HG03095 (cell line): Measurements from ENCODE around the gene SYT13.
"Not testable (repeated sequence)": the region's sequence is repeated elsewhere in the genome, so short reads cannot be mapped to it uniquely, and the experiment has no call there.

Source experiments
- ATAC-seq: cut with Tn5 transposase; IDR thresholded peaks from one replicate; pipeline ENCODE4 v1.9.1; 2021; ENCODE audit warnings: moderate library complexity; ENCODE audit not compliant: unreplicated experiment

Gene SYT13

DNA sequence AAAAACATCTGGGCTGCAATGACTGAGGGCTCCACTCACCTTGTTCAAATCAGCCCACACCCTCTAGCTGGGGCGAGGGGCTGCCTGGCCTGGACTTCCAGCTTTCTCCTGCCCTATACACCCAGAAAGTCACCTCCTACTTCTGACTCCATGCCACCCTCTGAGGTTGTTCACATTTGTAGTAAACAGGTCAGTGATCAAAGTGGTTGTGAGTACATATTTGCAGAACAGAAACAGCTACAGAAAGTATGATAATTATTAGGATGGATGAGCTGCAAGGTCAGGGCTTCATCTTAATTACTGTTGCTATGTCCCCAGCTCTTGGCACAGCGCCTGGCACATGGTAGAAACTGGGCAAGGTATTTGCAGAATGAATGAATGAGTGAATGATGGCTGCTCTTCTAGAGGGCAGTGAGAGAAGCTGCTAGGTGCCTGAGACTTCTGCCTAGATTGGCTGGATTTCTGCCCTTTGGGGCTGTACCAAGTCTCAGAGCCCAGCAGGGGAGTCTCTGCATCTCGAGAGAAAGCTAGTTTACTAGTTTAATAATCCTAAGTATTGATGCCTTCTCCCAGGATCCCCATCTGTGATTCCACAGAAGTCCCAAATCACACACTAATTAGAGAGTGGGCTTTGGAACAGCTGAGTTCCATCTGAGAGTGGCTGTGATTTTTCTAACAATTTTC is 36.0 kb downstream of the SYT13 start:
- ATAC-seq, result no peak

DNA sequence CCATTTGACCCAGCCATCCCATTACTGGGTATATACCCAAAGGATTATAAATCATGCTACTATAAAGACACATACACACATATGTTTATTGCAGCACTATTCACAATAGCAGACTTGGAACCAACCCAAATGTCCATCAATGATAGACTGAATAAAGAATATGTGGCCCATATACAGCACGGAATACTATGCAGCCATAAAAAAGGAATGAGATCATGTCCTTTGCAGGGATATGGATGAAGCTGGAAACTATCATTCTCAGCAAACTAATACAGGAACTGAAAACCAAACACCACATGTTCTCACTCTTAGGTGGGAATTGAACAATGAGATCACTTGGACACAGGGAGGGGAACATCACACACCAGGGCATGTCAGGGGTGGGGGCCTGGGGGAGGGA is 36.8 kb downstream of the SYT13 start:
- ATAC-seq, result not testable (repeated sequence)

DNA sequence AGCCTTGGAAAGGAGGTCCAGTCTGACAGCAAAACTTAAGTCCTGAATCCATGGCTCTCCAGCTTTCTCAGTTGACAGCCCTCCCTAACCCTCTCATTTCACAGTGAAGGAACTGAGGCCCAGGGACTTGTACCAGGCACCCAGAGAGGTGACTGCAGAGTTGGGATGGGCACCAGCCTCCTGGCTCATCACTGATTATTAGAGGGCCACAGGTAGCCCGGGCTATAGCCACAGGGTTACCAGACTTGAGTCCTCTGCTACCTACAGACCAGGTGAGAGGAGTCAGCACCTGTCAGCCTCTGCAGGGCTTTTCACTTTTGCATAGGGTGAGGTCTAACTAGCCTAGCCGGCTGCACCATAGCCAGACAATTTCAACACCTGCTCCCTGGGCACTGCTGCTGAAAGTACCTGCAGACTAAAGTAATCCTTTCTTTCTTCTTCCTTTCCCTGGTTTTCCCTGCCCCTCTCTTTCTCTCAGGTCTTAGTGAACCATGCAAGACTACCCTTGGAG is 37.6 kb downstream of the SYT13 start:
- ATAC-seq, result no peak

GRCh38 chr11:45247433-45247832 is 38.7 kb downstream of the SYT13 start:
- no peak for ATAC-seq

GRCh38 chr11:45246241-45246640 is 39.9 kb downstream of the SYT13 start:
- ATAC-seq, result no peak

DNA sequence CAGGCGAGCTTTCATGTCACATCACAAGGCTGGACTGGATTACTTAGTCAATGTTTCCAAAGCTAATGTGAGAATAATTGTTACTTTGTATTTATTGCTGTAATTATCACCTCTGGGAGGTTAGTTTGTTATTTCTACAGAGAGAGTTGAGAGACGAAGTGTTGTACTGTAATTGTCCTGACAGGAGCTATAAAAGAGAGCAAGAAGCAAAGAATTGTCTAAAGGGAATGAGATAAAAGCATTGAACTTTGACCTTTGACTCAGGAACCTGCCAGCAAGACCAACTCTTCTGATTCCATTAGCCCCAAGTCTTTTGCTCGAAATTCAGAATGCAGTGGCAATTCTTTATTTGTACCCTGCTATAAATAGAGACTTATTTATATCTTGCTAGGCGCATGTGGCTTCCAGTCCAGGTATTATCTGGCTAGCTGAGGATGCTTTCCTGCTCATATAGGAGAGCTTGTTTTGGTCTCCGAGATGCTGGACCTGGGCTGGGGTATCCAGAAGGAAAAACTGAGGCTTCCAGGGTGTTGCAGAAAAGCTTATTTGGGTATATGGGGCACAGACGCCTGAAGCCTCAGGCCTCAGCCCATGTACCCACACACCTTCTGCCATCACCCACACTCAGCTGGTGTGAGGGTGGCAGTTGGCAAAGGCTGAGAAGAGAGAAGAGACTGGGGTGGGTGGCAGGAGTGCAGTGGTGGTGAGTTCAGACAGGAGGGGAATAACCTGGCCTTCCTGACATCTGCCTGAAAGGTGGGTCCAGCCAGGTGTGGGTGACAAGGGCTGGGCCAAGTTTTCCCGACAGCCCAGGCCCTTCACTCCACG is 40.7 kb downstream of the SYT13 start:
- ATAC-seq, result no peak

- ATAC-seq, result no peak
Observed at GRCh38 chr11:45243967-45244366, 42.2 kb downstream of the SYT13 start.

GRCh38 chr11:45239733-45240132 is 46.4 kb downstream of the SYT13 start:
- ATAC-seq, result no peak

DNA sequence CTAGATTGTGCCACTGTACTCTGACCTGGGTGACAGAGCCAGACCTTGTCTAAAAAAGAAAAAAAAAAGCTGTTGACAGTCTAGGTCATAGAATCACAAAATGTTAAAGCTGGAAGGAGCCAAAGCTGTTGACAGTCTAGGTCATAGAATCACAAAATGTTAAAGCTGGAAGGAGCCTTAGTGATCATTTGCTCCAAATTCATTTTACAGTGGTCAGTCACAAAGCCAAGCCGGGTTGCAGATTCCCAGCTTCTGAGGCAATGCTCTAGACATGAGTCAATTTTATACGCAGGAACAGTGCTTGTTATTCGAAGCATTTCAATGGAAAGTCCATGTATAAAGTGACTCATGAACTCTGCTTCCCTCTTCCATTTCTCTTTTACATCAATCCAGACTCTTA is 47.4 kb downstream of the SYT13 start:
- ATAC-seq, result no peak

DNA sequence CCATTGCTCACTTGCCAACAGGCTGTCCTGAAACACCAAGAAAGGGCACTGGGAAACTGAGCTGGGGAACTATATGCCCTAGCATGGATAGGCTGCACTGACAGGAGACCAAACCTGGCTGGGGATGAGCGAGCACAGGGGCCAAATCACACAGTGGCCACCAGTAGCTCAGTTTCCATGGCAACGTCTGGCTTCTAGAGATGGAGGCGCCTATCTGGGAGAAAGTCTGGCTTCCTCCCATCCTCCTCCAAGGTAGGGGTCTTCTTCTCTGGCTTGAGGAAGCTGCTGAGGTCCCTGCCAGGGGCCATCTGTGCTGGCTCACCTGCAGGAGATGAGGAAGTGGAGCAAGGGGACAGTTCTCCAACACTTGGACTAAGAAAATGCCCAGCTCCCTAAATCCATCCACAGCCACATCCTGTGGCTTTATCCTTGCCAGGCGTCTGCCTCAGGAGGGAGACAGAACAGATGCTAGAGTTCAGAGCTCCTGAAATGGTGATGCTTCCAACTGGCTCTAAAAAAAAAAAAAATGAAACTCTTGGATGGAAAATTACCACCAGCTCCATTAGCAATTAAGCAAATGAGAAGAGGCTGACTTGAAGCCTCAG is 48.3 kb downstream of the SYT13 start:
- no peak for ATAC-seq

DNA sequence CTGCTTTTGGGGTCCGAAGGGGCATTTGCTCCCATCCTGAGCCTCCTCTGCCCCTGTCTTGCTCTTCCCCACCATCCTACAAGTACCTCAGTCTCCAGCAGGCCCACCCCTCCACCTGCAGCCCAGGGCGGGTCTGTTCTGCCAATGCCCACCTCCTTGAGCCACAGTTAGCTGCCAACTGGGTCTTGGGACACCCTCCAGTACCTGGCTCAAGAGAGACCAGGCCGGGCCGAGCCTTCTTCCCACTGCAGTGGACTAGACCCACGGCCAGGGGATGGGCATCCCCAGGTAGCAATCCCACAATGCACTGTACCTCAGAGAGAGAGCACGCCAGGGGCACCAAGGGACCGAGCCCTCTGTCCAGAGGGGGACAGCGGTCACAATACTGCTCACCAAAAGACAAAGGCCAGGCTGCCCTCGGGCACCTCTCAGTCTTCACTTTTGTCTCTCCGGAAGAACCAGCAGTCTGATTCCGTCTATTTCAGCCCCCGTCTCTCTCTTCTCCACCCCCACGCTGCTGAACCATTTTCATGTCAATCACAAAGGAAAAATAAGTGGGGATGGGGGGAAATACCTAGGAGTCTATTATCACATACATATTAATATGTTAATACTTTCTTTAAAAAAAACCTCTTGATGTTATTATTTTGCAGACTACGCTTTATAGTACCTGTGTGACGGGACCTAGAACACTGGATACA is 51.7 kb downstream of the SYT13 start:
- no peak for ATAC-seq

DNA sequence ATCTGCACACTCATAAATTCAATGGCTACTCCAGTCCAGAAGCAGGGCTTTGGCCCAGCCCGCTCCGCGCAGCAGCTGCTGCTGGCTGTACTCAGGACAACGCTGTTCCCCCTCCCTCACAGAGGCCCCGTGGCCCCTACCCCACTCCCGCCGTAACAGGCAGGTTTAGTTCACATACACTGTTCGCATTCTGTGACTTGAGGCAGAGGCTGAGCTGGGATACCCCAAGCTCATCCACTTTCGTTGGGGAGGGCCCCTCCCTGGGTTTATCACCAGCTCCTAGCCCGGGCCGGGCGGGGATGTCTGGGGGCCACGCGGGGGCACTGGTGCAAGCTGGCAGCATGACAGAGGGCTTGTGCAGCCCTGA is 52.4 kb downstream of the SYT13 start:
- ATAC-seq, result no peak

DNA sequence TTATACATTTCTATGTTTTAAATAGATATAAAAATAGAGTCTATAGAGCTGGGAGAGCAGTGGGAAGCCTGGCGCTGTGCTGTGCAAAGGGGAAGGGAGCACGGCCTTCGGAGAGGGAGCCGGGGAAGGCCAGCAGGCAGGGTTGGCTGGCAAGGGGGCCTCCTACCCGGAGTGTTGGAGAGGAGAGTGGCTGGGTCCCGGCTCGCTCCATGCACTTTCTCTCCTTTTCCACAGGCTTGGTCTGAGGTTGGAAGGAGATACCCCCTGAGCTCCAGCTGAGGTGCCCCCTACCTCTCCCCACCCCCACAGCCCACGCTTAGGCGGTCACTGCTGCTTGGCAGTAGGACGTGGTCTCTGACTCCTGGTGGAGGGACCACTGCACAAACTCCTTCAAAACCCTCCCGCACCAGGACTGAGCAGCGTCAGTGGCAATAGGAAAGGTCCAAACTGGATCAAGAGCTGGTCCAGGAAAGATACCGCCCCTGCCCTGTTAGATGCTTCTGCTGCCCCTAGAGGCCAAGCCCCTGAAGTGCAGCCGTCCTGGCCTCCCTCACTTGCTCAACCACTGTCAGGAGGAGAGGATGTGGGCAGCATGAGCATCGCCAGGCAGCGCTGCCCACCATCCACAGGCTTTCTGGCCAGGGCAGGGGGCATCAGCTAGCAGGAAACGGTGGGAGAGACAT is 52.9 kb downstream of the SYT13 start:
- ATAC-seq, result no peak

GRCh38 chr11:45232341-45233080 is 53.6 kb downstream of the SYT13 start:
- no peak for ATAC-seq

- ATAC-seq, result no peak
Observed at GRCh38 chr11:45229401-45230020, 56.6 kb downstream of the SYT13 start.

DNA sequence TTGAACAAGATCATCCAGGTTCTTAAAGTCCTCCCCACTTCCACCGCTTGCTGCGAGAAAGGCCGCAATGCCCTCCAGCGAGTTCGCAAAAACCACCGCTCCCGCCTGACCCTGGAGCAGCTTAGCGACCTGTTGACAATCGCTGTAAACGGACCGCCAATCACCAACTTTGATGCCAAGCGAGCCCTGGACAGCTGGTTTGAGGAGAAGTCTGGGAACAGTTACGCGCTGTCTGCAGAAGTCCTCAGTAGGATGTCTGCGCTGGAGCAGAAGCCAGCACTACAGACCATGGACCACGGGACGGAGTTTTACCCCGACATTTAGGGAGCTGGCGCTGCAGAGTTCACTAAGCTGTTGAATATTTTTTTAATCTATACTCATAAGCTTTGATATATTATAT is 58.3 kb downstream of the SYT13 start:
- ATAC-seq, result no peak

- ATAC-seq, result no peak
Observed at GRCh38 chr11:45226901-45227300, 59.2 kb downstream of the SYT13 start.

DNA sequence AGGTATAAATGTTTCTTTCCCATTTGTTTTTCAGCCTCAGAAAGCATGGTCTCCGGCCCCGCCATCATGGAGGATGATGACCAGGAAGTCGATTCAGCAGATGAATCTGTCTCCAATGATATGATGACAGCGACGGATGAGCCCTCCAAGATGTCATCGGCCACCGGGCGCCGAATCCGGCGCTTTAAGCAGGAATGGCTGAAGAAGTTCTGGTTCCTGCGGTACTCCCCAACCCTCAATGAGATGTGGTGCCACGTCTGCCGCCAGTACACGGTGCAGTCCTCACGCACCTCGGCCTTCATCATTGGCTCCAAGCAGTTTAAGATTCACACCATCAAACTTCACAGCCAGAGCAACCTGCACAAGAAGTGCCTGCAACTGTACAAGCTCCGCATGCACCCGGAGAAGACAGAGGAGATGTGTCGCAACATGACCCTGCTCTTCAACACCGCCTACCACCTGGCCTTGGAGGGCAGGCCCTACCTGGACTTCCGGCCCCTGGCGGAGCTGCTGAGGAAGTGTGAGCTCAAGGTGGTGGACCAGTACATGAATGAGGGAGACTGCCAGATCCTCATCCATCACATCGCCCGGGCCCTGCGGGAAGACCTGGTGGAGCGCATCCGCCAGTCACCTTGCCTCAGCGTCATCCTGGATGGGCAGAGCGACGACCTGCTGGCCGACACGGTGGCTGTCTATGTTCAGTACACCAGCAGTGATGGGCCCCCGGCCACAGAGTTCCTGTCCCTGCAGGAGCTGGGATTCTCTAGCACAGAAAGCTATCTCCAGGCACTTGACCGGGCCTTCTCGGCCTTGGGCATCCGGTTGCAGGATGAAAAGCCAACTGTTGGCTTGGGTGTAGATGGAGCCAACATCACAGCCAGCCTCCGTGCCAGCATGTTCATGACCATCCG is 59.9 kb downstream of the SYT13 start:
- ATAC-seq, result no peak

GRCh38 chr11:45225277-45225676 is 60.9 kb downstream of the SYT13 start:
- ATAC-seq, result no peak
